Activated gamma-delta T cell (primary cell): Measurements from ENCODE around the gene INTS11.
"Not testable (repeated sequence)": the region's sequence is repeated elsewhere in the genome, so short reads cannot be mapped to it uniquely, and the experiment has no call there.

ENCODE experiments used
- DNase-seq: peaks from one replicate; lab custom pipeline; 2025; lab: John Stamatoyannopoulos, UW
- total RNA-seq, 2 donors: gene quantifications; one replicate each; lab custom pipeline; 2026; lab: John Stamatoyannopoulos, UW

INTS11 gene
- total RNA-seq = 104 to 114 reads per million in 2 donors

DNA sequence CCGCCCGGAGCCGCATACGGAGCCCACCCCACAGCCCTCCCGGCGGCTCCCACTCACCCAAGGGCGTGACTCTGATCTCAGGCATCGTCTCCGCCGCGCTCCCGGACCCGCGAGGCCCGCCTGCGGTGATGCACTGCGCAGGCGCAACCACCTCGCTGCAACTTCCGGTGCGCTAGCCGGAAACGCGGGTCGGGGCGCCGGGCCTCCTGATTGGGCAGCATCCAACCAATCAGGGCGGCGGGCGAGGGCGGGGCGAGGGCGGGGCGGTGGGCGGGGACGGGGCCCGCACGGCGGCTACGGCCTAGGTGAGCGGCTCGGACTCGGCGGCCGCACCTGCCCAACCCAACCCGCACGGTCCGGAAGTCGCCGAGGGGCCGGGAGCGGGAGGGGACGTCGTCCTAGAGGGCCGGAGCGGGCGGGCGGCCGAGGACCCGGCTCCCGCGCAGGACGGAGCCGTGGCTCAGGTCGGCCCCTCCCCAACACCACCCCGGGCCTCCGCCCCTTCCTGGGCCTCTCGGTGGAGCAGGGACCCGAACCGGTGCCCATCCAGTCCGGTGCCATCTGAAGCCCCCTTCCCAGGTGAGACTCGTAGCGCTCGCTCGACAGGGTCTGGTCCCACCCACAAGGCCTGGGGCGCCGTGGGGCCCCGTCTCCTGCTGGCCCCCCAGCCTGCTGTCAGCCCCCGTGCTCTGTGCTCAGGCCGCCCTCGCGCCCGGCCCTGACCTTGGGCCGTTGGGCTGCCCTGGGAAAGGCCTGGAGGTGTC is at the start of gene INTS11, which contains the start of gene CPTP:
INTS11 (minus strand) TSS at position 137 of the 764 bp plus-strand sequence; CDS start at position 85, 52 bp downstream.
CPTP (plus strand) TSS at position 279 of the 764 bp plus-strand sequence. CDS start 2,109 bp downstream, outside the sequence.
- DNase-seq = peak; percentile 95

DNA sequence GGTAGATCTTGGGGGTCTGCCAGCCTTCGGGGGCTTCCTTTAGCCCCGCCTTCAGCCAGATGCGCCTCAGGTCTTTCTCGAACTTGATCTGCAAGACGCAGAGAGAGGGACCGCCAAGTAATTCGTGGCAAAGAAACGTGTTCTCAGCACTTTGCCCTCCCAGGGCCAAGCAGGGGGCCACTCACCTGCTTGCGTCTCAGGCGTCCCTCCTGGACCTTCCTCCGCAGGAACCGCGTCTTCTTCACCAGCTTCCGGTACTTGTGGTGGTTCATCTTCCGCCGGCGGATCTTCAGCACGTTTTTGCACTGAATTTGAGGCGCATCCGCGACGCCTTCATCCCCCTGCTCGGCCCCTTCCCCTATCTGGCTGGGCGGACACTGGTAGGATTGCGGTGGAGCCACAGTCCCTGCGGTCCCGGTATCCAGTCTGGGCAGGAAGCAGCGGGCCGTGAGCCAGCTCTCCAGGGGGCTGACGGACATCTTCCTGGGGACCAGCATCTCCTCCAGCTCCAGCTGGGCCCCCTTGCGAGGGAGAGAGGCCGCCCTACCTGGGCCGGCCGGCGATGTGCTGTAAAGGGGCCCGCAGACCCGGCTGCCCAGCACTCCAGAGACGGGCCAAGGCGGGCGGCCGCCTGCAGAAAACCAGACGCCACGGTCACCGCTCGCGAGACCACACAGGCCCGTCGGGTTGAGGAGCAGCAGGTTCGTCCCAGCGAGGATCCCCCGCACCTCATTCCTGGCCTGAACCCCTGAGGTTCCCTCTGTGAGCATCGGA is 49.5 kb upstream of the INTS11 start:
- no peak for DNase-seq

DNA sequence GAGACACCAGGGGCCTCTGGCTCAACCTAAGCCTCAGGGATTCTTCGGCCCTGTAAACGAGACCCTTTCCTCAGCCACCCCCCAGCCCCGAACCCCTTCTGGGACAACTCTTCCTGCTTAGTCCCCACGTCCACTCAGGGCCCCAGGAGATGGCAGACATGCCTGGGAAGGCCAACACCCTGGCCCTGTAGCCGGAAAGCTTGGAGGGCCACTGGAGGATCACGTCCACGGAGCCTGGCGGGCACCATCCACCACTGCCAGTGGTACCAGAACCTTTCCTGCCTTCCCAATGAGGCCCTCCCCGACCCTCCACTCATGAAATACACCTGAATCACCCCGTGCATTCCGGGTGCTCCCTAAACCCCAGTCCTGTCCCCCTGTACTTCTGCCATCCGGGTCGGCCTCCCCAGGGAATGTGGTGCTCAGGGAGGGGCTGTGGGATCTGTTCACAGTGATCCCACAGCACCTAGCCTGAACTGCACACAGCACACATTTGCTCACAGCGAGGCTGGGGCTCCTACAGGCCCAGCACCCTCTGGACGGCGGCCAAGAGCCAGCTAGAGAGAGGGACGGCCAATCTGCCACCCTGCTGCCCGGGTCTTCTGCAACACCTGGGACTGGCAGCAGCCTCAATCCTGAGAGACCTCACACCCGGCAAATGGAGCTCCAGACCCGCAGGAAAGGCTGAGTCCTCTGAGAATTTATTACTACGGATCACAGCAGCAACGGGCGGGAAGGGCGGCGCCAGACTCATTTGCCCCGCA is 48.8 kb upstream of the INTS11 start:
- DNase-seq = no peak

DNA sequence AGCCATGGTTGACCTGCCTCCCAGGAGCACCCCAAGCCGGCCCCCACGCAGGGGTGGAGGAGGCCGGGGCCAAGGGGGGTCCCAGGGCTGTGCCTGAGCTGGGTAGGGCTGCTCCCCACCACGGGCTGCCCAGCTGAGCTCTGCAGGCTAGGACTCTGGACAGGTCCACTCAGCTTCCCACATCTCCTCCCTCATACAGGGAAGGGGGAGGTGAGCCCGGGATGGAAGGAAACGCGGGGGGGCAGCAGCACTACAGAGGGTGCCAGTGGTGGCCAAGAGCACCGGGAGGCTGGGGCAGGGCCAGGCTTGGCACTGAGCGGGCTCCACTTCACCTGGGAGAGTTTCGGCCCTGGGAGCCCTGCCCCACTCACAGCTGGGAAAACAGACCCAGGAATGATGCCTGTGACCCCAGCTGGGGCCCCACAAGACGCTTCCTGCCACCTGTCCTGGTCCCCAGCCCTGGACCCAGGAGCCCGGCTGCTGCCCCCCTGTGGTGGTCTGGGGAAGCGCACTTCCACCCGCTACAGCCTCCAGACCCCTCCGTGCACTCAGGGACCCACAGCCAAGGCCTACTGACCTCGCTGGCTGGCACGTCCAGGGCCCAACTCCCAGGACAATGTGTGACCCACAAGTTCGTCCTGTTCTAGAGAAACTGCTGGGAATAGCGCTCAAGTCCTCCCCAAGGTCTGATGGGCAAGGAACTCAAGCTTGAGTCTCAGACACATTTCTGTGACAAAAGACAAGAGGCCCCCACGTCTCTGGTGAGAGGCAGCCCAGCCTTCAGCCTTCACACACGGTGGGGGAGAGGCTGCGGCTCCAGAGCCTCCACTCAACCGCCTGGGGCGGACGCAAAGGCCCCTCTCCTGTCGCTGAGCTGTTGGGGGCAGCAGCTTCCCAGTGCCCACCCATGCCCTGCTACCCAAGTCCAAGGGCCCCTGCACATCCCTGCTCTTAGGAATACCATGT is 47.6 kb upstream of the INTS11 start:
- peak; percentile 55 for DNase-seq

DNA sequence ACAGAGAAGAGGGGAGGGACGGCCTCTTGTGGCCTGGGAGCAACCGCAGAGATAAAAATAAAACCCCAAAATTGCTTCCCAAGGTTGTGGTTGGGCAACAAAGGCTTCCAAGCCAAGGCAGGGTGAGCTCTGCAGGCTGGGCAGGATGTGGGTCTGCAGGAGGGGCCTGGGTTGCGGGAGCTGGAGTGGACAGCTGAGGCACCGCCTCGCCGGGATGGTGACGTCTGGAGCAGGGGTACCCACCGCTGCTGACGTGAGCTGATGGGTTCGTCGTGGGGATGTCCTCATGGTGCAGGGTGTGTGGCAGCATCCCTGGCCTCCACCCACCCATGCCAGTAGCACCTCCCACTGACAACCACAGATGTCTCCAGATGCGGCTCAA is 46.9 kb upstream of the INTS11 start:
- DNase-seq = peak; percentile 68

DNA sequence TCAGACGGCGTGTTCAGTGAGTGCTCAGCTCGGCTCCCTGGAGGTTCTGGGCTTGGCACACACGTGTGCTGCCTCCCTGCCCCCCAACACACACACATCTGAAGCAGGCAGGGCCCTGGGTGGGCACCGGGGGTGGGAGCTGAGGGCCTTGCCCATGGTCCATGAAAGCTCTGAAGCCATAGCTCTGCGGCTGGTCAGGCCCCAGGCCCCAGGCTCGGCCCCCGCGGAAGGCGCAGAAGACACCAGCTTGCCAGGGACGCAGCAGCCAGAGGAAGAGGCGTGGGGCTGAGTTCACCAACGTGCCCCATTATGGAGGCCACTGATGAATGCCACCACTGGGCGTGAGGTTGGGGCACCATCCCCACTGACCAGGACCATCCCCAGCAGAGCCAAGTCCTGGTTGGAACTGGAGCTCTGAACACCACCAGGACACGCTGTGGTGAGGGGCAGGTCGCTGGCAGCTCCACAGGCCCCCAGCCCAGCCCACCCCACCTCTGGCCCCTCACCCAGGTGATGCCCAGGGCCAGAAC is 46.4 kb upstream of the INTS11 start:
- DNase-seq = no peak

DNA sequence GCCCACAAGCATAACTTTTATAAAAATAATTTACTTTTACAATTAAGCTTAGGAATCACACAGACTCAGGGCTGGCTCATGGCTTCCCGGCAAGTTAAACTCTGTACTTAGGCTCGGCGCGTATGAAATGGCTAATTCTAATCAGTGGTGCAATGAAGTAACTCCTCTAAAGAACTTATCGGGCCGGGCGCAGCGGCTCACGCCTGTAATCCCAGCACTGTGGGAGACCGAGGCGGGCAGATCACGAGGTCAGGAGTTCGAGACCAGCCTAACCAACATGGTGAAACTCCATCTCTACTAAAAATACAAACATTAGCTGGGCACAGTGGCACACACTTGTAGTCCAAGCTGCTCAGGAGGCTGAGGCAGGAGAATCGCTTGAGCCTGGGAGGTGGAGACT is 45.6 kb upstream of the INTS11 start:
- not testable (repeated sequence) for DNase-seq

DNA sequence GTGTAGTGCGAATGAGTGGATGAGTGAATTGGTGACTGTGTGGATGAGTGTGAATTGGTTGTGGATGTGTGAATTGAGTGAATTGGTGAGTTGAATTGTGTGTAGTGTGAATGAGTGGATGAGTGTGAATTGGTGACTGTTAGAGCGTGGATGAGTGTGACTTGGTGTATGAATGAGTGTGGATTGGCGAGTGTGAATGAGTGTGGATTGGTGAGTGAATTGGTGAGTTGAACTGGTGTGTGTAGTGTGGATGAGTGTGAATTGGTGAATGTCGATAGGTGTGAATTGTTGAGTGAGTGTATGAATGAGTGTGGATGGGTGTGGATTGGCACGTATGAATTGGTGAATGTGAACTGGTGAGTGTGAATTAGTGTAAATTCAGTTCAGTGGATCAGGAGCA is 42.9 kb upstream of the INTS11 start:
- no peak for DNase-seq

DNA sequence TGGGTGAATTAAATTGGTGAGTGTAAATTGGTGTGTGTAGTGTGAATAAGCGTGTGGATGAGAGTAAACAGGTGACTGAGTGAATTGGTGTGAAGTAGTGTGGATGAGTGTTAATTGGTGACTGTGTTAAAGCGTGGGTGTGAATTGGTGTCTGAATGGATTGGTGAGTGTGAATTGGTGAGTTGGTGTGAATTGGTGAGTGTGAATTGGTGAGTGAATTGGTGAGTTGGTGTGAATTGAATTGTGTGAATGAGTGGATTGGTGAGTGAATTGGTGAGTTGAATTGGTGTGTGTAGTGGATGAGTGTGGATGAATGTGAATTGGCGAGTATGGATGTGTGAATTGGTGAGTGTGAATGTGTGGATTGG is 42.2 kb upstream of the INTS11 start:
- no peak for DNase-seq

DNA sequence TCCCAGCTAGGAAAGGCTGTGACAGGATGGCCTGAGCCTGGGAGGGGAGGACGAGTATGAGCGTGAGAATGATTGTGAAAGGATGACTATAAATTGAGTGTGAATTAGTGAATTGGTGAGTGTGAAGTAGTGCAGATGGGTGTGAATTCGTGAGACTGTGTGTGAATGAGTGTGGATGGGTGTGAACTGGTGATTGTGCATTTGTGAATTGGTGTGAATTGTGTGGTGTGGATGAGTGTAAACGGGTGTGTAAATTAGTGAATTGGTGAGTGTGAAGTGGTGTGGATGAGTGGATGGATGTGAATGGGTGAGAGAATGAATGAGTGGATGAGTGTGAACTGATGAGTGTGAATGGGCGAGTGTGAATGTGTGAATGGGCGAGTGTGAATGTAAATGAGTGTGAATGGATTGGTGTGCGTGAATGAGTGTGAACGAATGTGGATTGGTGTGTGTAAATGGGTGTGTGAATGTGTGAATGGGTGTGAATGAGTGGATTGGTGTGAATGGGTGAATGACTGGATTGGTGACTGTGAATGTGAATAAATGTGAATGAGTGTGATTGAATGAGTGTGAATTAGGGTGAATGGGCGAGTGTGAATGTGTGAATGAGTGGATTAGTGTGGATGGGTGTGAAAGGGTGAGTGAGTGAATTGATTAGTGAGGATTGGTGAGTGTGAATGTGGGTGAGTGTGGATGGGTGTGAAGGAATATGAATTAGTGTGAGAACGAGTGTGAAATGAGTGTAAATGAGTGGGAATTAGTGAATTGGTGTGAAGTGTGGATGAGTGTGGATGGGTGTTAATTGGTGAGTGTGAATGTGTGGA is 41.6 kb upstream of the INTS11 start:
- DNase-seq = no peak

DNA sequence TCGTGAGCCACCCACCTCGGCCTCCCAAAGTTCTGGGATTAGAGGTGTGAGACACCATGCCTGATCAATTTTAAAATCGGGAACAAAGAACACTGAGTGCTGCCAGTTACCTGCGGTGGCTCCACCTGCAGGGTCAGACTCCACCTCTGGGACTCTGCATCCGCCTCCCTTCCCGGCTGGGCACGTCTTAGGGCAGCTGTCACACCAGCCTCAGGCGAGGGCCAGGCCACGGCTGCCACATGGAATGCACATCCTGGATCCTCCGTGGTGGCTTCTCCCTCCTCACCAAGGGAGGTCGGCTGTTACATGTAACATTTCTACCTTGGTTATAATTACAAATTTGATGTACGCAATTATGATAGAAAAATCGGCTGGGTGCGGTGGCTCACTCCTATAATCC is 39.8 kb upstream of the INTS11 start:
- no peak for DNase-seq

DNA sequence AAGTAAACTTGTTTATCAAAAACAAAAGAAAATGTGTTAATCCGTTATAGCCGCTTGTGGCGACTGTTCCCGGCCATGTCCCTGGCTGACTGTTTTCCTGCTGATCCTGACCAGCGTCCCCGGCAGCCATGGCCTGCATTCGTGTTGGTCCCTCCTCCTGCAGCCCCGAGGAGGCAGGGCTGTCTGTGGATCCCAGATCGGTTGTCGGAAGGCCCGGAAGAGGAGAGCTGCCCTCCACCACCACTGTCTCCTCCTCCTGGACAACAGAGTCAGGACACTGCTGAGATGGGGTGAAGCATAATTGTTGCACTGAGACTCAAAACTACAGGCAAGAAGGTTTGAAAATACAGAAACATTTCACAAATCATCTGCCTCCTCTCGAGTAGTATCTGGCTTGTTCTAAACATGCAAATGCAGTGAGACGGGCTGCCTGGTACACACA is 37.5 kb upstream of the INTS11 start:
- no peak for DNase-seq

DNA sequence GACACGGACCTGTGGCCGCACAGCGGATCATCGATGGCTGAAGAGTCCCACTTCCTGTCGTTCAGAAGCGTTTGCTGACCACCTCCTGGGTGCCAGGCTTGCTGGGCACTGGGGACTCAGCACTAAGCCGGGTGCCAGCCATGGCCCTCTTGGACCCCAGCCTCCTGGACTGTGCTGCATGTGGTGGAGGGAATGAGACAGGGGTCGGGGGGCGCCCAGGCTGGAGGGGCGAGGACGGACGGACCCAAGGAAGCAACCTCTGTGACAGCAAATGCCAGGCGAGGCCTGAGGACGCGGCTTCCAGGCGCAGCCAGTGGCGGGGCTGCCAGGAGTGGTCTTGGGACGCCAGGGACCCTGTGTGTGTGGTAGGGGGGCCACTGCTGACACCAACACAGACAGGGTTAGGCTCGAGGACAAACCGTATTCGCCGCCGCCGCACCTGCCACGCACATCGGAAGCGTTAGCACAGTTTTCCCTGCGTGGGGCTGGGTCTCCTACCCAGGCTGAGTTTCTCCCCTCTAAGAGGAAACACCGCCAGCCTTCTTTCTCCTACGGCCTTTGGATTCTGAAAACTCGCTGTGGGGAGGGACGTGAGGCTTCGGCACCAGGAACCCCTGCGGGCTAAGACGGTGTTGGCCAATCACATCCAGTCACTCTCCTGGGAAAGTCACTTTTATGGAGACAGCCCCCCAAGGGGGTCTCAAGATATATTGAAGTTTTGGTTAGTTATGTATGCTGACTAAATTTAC is 36.9 kb upstream of the INTS11 start:
- no peak for DNase-seq

DNA sequence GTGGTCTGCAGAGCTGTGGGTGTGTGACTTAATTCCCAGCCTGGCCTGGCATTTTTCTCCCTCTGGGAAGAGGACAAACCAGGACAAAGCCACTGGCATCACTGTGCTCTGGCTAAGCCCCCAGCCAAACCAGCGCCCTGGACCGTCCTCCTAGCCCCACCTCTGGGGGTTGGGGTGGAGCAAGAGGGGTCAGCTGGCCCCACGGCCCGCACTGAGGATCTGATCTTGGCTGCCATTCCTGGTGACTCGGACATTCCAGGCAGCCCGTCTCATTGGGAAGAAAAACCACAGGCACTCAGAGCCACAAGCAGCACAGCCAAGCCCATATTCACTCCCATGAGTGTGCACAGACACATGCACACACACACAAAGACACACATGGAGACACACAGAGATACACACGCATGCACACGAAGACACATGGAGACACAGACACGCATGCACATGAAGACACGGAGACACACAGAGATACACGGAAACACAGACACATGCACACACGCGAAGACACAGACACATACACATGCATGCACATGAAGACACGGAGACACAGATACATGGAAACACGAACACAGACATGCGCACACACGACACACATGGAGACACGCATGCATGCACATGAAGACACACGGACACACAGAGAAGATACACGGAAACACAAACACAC is 36.2 kb upstream of the INTS11 start:
- DNase-seq = no peak

DNA sequence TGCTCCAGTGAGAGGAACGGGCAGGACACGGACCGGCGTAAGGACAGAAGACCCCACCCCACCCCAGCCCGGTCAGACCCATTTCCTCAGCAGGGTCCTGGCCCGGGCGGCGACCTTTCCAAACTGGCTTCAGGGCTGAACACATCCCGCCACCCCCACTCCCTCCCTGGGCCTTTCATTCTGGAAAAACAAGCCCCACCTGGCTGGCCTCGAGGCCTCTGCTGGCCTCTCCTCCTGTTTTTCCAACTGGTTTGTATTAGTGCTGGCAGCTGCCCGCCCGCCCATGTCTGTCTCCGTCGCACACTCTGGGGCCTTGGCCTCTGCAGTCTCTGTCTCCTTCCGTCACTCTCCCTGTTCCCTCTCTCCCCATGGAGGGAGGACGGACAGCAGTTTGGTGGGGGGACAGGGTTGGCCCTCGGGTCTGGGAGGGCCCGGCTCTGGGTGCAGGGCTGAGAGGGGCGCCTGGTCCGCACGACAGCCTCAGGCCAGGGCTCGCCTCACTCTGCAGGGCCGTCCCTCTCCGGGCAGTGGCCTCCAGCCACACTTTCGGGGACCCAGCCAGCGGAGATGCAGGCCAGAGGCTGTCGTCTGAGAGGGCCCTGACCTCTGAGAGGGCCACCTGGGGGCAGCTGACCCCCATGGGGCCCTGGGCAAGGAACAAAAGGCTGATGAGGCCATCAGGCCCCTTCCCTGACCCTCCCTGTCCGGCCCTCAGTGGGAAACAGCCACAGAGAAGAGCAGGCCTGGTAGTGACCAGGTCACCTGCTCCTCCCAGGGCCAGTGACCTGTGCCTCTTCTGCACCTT is 35.4 kb upstream of the INTS11 start:
- no peak for DNase-seq

DNA sequence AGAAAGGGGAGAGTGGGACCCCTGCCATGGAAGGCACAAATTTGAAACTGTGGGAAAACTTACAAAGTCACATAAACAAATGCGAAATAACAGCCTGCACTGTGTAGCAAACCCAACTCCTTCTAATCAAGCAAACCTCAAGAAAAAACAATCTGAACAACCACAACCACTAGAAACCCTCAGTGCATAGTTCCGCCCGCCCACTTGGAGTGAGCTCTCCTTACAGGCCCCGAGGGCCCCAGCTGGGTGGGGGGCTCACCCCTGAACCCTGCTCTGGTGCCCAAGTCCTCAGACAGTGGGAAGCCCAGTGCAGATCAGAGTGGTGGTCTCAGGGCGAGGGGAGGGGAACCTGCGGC is 34.8 kb upstream of the INTS11 start:
- DNase-seq = no peak

DNA sequence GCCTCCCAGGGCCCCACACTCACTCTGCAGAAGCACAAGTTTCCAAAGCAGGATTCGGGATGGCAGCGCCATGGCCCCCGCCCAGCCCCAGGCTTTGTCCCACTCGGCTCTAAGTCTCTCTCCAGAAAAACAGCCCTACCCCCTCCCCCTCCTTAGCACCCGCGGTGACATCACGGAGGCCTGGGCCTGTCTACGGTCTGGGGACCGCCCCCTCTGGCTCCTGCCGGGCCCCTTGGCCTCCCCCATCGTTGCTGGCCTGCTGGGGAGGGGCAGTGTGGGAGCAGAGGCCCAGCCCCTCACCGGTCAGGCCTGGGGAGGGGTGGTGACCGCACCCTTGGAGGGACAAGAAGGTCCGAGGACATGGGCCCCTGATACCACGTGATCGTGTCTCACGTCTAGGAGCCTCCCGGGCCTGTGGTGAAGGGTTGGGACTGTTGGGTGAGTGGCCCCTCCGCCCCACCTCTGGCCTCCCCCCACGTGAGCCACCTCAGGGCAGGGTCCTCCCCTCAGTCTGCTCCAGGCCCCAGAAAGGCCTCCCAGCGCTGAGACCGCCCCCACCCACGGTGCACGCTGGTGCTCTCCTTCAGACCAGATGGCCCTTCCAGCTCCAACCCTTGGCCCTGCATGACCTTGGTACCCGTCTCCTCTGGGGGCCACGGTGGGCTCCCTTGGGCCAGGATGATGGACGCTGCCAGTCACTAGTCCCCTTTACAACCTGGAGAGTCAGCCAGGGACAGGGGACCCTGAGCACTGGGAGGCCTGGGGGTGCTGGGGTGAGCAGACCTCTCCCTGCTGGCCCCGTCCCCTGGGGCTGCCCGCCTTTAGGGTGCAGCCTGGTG is 34.2 kb upstream of the INTS11 start, which contains the start of gene MXRA8:
MXRA8 (minus strand) TSS at position 123 of the 839 bp plus-strand sequence; CDS start at position 72, 51 bp downstream.
- no peak for DNase-seq
